ENCODE results near the gene CRIP2.

The CRIP2 gene

DNA sequence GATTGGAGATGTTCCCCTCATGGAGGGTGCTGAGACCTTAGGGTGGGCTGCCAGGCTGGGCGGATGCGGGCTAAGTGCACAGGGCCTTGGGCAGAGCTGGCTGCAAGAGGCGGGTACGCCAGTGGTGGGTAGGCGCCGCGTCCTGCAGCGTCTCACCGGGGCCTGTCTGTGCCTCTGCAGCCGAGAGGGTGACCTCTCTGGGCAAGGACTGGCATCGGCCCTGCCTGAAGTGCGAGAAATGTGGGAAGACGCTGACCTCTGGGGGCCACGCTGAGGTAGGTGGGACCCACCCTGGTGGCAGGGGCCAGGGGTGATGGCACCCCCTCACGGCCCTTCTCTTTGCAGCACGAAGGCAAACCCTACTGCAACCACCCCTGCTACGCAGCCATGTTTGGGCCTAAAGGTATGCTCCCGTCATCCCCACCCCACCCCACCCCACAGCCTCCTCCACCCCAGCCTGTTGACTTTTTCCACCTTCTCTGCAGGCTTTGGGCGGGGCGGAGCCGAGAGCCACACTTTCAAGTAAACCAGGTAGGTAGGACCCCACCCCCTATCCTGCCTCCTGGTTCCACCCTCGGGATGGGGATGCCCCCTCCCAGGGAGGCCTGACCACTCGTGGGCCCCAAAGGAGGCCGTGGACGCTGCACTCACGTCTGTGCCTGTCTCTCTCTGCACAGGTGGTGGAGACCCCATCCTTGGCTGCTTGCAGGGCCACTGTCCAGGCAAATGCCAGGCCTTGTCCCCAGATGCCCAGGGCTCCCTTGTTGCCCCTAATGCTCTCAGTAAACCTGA is 13.6 kb downstream of the CRIP2 start:
- no peak for DNase-seq (ENCODE audit: low read depth)

DNA sequence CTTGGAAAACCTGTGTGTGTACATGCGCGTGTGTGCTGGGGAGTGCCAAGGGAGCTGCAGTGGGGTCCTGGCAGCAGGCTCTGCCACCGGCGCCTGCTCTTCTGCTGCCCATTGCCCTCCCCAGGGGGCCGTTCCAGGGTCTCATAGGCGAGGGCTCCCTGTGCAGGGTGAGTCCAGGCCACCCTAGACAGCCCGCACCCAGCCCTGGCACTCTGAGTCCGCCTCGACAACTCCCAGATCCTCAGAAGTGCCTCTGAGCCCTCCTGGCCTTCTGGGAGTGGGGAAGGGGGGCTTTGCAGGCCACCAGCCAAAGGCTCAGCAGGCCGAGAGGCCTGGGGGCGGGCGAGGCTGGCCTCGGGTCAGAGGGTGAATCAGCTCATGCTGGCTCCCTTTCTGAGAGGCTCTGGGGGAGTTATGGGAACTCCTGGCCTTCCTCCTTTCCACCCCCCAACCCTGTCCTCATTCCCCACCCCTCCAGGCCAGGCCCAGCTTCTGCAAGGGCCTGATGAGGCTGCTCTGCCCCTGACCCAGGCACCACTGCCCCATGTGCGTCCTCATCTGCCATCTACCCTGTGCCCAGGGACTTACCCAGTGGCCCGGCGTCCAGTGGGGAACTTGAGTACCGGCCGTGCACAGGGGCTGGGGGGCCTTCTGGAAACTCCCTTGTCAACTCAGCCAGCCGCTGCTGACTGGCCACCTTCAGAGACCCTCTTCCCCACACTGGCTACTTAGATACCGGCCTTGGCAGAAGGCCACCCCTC is 14.3 kb downstream of the CRIP2 start:
- DNase-seq (ENCODE audit: low read depth): no peak

DNA sequence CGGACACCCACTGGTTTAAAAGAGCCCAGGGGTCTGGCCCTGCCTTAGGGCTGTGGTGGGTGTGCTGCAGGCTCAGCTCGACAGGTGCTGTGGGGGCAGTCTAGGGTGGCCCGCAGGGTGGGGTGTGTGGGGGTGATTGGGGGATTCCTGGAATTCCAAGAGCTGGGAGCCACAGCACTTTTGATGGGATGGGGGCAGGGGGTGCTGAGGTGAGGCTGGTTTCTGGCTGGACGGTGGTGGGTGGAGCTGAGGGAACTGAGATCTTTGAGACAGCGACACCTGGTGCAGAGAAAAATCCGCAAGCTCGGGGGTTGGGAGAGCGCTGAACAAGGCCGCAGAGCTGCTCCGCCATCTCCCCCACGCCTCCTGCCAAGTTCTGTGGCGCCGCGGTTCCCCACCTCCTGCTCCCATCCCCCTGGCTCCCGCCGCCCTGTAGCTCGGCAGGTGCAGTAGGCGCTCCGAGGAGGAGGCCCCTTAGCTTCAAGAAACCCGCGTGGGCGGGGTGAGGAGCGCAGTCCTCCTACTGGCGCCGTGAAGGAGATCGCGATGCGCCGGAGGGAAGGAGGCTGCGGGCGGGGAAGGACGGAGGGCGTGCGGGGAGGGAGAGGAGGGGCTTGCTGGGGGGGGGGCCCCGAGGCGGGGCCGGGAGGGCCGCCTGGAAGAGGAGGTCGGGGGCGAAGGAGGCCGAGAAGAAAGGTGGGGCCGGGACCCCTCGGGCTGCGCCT is 15.1 kb downstream of the CRIP2 start:
- DNase-seq (ENCODE audit: low read depth): peak; percentile 59

DNA sequence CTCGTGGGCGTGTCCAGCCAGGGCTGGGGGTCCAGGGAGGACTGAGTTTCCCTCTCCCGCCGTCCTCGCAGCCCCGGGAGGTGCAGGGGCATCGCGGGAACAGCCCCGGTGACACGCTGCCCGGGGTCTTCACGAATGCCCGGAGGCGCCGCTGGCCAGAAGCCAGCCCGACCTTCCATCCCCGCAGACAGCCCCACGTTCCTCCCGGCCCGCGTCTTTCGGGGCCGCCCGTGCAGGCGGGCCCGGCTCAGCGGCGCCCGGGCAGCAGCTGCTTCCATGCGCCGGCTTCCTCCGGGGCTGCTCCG is 15.6 kb downstream of the CRIP2 start:
- DNase-seq (ENCODE audit: low read depth): no peak

DNA sequence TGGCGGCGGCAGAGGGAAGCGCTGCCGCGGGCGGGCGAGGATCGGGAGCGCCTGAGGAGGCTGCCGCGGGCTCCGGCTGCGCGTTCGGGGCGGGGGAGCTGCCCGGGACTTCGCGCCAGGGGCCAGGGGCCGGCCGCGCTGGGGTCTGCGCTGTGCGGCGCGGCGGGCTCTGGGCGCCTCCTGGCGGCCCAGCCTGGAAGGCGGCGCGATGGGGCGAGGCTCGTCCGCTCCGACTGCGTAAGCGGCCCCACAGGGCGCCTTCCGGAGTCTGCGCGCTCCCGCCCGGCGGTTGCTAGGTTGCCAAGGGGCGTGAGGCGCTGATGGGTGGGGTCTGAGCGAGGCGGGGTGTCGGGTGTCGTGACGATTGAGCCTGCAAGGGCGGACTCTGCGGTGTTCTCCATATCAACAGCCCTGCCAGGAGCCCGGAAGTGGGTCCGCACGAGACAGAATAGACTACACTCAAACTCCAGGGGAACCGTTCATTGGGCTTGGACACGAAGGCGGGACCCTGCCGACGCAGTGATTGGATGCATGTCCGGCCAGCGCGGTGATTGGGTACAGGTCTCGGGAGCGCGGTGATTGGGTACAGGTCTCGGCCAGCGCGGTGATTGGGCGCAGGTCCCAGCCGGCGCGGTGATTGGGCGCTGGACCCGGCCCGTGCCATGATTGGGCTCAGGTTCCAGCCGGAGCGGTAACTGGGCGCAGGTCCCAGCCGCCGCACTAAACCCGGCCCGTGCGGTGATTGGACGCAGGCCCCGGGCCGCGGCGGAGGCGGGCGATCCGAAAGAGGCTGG is 16.1 kb downstream of the CRIP2 start, which contains the start of gene TEDC1:
Gene TEDC1, plus strand, starts transcription at position 675 of the 794 bp plus-strand sequence. CDS start 130 bp downstream, outside the sequence.
- DNase-seq (ENCODE audit: low read depth): peak; percentile 100

DNA sequence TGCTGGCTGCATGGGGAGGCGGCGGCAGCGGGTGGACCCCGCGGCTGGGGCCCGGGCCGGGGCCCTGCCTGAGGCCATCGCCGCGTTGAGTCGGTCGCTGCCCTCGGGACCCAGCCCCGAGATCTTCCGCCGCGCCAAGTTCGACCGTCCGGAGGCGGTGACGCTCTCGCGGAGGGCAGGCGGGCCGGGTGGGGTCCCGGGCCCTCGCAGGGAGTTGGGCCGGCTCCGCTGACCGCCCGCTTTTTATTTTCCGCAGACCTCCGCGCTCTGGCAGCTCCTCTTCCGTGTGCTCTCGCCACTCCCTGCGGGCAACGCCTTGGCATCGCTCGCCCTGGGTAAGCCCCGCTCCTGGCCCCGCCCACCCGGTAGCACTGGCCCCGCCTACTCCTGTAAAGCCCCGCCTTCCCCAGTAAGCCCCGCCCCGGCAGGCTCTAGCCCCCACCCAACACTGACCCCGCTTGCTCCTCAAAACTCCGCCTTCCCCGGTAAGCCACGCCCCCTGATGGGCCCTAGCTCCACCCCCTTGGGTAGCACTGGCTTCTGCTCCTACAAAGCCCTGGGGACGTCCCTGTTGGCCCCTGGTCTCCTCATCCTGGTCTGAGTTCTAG is 16.8 kb downstream of the CRIP2 start:
- peak; percentile 30 for DNase-seq (ENCODE audit: low read depth)

DNA sequence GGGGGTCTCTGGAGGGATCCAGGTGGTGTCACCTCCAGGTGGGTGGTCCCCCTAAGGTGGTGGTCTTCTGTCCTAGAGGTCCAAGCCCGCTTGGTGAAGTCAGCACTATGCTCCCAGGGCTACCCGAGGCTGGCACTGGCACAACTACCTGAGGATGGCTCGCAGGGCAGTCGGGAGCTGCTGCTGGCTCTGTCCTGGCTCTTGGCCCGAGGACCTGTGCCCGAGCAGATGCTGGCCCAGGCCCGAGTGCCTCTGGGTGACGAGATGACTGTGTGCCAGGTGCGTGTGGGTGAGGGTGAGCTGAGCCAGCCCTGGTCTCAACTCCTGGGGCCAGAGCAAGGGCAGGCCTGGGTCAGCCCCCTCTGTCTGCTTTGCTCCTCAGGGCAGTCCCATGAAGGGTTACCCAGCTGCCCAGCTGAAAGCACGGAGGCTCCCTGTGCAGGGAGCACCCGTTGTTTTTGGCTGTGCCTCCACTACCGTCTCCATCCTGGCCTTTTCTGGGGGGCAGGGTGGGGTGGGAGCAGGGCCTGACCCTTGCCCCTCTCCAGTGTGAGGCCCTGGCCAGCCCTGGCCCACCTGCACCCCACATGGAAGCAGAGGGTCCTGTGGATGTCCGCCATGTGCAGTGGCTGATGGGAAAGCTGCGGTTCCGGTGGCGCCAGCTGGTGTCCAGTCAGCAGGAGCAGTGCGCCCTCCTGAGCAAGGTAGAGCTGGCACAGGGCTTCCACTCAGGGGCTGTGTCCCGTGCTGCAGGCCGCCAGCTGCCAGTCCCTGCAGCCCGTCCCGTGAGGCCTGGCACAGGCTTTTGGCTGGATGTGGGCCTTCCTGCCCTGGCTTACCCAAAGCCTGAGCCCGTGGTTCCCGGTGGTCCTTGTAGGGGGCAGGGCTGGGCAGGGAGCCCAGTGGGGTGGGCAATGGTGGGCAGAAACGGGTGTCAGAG is 17.7 kb downstream of the CRIP2 start:
- no peak for DNase-seq (ENCODE audit: low read depth)

DNA sequence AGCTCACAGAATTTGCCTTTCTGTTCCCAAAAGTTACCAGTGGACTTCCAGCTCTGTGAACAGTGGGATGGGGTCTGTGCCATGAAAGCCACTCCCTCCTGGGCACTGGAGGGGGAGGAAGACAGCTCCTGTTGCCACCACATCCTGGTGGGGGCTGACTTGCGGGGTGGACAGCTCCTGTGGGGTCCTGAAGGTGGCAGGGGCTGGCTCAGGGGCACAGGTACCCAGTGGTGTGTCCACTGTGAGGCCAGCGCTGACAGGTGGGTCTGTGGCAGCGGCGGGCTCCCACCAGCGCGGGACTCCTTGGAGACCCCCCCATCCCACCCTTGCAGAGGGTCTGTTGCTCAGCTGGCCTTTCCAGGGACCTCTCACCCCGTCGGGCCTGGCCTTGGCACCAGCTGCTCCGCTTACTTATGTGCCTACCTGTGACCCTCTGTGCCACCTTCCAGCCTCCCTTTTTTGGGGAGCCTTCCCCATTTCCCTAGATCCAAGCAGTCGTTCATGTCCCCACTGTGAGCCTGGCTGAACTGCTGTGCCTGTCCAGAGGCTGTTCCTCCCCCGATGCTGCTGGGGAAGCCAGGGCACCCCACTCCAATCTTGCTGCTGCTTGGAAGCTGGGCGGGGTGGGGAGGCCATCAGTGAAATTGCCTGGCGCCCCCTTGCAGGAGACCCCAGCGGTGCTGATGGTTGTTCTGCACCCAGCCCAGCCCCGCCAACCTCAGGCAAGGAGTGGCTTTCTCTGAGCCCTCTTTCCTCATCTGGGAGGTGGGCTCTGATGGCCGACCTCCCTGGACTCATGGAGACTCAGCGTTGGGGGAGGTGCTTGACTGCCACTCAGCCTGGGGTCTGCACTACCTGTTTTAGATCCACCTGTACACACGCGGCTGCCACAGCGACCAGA is 18.6 kb downstream of the CRIP2 start:
- no peak for DNase-seq (ENCODE audit: low read depth)

DNA sequence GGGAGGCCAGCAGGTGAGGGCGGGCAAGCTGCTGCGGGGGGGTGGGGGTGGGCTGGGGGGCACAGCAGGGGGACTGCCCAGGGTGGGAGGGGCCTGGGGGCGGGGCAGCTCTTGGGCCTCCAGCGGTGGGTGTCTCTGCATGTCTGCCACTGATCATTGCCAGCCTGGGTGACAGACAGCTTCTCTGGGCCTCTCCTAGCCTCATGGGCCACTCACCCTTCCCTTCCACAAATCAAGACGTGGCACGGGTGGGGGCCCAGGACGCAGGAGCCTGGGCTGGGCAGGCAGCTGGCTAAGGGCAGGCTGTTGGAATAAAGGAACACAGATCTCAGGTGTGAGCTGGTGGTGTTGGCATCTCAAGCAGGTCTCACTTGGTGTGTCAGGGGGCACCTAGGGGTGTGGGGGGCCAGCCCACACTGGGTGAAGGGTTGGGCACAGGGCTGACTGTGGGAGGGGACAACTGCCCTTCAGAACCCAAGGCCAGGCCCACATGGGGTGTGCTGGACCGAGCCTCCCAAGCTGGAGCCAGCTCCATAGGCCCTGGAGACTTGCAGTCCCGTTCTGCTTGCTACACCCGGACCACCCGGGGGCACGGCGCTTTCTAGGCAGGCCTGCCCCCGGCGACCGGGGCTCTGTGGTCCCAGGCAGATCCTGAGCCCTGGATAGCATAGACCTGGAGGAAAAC is 19.4 kb downstream of the CRIP2 start:
- no peak for DNase-seq (ENCODE audit: low read depth)

DNA sequence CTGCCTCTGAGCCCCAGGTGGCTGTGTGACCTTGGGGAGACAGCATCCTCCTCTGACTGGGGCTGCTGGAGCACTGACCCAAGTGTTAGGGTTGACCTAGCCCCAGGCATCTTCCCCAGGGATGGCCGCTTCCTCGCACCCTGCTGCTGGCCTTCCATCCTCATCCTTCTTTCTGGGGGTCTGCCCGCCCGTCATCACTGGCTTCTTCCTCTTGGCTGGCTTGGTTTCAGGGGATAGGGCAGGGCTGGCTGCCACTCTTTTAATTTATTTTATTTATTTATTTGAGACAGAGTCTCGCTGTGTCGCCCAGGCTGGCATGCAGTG is 19.9 kb downstream of the CRIP2 start:
- no peak for DNase-seq (ENCODE audit: low read depth)

DNA sequence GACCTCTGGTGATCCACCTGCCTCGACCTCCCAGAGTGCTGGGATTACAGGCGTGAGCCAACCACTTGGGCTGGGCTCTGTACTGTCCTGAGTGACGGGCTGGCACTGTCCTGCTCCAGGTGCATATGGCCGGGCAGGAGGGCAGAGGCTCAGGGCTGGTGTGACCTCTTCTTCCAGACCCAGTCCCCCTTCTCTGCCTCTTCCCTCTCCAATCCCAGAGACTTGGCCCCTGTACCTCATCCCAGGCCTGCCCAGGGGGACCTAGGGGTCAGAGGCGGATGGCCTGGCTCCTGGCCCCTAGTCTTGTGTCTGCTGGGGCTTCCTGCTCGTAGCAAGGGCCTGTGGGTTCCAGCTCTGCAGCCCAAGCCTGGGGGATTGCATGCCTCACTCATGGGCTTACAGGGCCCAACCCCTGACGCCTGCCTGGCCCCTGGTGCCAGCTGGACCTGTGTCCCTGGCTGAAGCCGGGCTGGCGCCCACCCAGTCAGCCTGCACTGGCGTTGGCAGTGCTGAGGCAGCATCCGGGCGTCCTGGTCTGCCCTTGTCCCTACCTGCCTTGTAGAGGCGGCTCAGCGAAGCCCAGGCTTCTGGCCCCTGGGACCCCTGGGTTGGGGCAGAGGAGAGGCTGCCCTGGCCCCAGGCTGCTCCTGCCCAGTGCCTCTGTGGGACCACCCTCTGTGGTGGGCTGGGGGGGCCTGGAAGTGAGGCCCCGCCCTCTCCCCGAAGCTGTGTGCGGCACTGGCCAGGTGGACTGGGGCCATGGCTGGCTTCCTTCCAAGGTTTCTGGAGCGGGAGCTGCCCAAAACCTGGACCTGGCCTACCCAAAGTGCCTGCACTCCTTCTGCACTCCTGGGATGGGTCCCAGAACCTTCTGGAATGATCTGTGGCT is 20.7 kb downstream of the CRIP2 start:
- DNase-seq (ENCODE audit: low read depth): no peak

DNA sequence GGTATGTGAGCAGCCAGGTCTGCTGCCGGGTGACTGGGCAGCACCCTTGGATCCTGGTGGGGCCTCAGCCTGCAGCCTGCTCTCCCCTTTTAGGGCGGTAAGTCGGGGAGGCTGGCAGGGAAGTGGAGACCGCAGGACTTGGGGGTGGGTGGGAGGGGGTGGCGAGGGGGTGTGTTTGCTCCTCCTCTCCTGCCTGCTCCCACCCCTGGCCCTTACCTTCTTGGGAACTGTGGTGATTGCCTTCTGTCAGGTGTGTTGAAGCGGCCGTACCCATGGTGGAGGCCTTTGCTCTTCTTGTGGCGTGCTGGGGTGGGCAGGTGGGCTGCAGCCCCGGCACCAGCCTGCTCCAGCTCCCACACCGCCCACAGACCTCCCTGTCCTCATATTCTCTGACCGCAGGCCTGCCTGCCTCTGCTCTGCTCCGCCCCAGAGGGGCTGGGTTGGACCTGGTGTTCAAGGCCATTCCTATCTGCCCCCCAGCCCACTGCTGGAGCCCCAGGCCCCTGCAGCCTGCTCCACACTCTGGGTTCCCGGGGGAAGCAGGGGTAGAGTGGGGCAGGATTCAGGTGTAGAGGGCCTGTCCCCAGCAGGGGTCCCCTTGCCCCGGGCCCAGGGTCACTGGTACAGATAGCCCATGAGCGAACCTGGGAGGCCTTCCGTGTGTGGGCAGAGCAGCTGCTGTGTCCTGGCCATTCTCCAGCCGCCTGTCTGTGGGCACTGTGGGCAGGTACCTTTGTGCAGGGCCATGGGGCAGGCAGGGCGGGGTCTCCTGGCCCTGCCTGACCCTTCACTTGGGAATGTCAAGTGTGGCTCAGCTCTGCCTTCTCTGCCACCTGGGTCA is 21.6 kb downstream of the CRIP2 start:
- DNase-seq (ENCODE audit: low read depth): no peak

DNA sequence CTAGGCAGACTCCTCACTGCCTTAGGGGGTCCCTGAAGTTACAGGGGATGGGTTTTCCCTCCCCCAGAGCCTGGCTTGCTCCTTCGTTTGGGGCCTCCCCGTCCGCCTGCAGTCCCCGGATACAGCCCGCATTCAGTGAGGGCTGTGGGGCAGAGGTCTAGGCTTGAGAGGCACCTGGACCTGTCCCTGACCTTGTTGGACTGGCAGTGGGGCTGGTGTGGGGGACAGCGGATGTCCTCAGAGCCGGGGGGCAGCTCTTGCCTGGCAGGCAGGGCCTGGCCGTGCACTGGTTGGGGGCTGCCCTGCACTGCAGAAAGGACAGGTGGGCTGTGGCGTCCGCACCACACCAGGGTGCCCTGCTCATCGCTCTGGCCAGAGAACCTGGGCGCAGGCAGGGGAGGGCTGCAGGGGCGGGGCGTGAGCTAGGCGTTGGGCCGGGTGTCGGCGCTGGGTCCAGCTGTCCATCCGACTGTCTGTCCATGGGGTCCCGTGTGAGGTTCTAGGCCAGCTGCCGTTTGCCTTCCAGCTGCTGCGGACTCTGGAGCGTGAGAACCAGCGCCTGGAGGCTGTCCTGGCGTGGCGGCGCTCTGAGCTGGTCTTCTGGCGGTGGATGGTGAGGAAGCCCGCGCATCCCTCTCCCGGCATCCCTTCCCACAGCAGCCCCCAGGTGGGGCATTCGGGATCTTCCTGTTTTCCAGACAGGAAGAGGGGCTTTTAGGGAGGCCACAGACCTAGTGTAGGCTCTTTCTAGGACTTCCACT is 22.4 kb downstream of the CRIP2 start:
- DNase-seq (ENCODE audit: low read depth): no peak

DNA sequence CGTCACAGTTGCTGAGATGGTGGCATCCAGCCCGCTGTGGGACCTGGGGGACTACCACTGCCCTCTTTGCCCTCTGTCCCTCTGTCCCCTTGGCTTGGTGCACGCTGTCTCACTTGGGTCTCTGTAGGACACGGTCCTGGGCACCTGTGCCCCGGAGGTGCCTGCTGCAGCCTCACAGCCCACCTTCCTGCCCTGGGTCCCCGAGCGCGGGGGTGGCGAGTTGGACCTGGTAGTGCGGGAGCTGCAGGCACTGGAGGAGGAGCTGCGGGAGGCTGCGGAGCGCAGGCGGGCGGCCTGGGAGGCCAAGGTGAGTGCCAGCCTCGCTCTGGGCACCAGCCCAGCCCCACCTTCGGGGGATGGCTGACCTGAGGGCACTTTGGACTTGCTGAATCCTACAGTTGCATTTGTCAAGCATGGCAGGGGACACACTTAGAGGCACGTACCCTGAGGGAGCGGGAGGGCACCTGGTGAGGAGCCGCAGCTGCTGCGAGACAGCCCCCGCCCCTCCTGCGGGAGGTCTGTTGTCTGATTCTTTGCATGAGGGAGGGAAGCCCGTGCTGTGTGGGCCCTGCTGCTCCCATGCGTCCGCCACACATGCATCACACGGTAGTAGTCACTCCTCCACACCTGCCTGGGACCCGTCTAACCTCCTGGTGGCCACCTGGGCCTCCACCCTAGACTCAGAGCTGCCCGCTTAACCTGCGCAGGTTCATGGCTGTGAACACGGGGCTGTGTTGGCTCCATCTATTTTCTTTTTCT is 23.2 kb downstream of the CRIP2 start:
- DNase-seq (ENCODE audit: low read depth): no peak

DNA sequence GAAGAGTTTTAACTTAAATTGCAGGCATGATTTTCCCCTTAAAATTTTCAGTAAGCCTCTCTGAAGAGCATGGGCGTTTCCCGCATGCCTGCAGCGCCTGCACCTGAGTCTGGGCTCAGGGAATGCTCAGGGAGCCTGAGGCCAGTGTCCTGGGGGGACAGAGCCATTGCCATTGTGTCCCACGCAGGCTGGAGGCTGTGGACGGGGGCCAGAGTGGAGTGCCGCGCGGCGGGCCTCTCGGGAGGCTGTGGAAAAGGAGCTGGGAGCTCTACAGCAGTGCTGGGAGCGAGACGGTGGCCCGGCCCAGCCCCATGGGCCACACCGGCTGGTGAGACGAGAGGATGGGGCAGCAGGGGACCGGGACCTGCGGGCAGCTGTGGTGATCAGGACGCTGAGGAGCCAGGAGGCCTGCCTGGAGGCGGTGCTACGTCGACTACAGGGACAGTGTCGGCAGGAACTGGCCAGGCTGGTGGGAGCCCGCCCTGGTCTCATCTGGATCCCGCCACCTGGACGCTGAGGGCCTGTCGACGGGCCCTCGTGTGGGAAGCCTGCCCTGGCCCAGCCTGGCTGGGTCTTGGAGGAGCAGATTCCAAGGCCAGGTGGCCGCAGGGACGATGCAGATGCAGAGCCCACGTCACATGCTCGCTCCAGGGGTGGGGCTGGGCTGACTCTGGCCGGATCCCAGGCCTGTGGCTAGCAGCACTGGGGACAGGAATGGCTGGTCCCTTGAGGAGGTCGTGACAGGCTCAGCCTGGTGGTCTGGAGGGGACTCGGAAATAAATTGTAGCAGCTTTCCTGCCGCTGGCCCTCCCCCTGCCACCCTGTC is 24.0 kb downstream of the CRIP2 start:
- DNase-seq (ENCODE audit: low read depth): no peak

All from fibroblast of the conjunctiva (primary cell).